Parathyroid adenoma (tissue), 2 donors: ENCODE measurements around the gene ITCH.
"Not testable (repeated sequence)": the region's sequence is repeated elsewhere in the genome, so short reads cannot be mapped to it uniquely, and the experiment has no call there.

Experiments
- H2AFZ ChIP-seq: fragments of 300-600 bp; sonication (generic); one replicate; pipeline ENCODE4 v1.7.0; 2017; ENCODE audit warnings: antibody characterized with exemption, mild to moderate bottlenecking
- H3K27ac ChIP-seq: fragments of 300-600 bp; sonication (generic); one replicate; pipeline ENCODE4 v1.7.0; 2017
- H3K27me3 ChIP-seq: fragments of 300-600 bp; sonication (generic); one replicate; pipeline ENCODE4 v1.7.0; 2017; ENCODE audit warnings: low read length; ENCODE audit not compliant: control insufficient read depth, insufficient read depth
- H3K36me3 ChIP-seq: fragments of 300-600 bp; sonication (generic); one replicate; pipeline ENCODE4 v1.7.0; 2017; ENCODE audit warnings: low read length; ENCODE audit not compliant: control insufficient read depth, insufficient read depth
- H3K4me1 ChIP-seq: fragments of 300-600 bp; sonication (generic); one replicate; pipeline ENCODE4 v1.7.0; 2017; ENCODE audit warnings: control low read depth
- H3K4me2 ChIP-seq: fragments of 300-600 bp; sonication (generic); one replicate; pipeline ENCODE4 v1.7.0; 2017; ENCODE audit warnings: low read length
- H3K4me3 ChIP-seq: fragments of 300-600 bp; sonication (generic); one replicate; pipeline ENCODE4 v1.7.0; 2017; ENCODE audit warnings: low read depth, low read length
- H3K79me2 ChIP-seq: fragments of 300-600 bp; sonication (generic); one replicate; pipeline ENCODE4 v1.7.0; 2017; ENCODE audit warnings: control low read depth
- H3K9ac ChIP-seq: fragments of 300-600 bp; sonication (generic); one replicate; pipeline ENCODE4 v1.7.0; 2017; ENCODE audit warnings: mild to moderate bottlenecking
- H3K9me3 ChIP-seq: fragments of 300-600 bp; sonication (generic); one replicate; pipeline ENCODE4 v1.7.0; 2017; ENCODE audit warnings: low read length; ENCODE audit not compliant: control insufficient read depth
- TF ChIP-seq, protein P1 (sequence below): fragments of 300-600 bp; sonication (generic); IDR thresholded peaks from one replicate; pipeline ENCODE4 v1.7.0; 2017; ENCODE audit warnings: antibody characterized with exemption, mild to moderate bottlenecking
- donor health status: primary hyperparathyroidism.

Gene ITCH

GRCh38 chr20:34355427-34355826 lies 7.6 kb upstream of the ITCH start:
- Histone ChIP-seq H3K4me1 (no peaks in the 10 kb centered on the region), H3K4me2 (no peak overlapping the region), H3K79me2 (no peaks in the 10 kb centered on the region), H3K27me3 (no peaks in the 10 kb centered on the region), H3K9me3 (no peaks in the 10 kb centered on the region), H3K27ac (no peak overlapping the region), H3K36me3 (no peaks in the 10 kb centered on the region), H3K9ac (no peak overlapping the region), H2AFZ (peak overlapping the region; percentile 17), H3K4me3 (no peak overlapping the region)
- TF ChIP-seq, protein P1, sequence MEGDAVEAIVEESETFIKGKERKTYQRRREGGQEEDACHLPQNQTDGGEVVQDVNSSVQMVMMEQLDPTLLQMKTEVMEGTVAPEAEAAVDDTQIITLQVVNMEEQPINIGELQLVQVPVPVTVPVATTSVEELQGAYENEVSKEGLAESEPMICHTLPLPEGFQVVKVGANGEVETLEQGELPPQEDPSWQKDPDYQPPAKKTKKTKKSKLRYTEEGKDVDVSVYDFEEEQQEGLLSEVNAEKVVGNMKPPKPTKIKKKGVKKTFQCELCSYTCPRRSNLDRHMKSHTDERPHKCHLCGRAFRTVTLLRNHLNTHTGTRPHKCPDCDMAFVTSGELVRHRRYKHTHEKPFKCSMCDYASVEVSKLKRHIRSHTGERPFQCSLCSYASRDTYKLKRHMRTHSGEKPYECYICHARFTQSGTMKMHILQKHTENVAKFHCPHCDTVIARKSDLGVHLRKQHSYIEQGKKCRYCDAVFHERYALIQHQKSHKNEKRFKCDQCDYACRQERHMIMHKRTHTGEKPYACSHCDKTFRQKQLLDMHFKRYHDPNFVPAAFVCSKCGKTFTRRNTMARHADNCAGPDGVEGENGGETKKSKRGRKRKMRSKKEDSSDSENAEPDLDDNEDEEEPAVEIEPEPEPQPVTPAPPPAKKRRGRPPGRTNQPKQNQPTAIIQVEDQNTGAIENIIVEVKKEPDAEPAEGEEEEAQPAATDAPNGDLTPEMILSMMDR, result no peak

DNA sequence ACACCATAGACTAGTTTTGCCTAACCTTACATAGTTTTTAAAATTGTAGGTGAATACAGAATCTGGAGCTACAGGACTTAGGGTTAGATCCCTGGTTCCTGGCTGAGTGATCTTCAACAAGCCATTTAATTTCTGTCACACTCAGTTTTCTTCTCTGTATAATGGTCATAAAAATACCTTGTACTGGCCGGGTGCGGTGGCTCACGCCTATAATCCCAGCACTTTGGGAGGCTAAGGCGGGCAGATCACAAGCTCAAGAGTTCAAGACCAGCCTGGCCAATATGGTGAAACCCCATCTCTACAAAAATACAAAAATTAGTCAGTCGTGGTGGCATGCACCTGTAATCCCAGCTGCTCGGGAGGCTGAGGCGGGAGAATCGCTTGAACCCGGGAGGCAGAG lies 3.3 kb upstream of the ITCH start:
- H3K4me3 ChIP-seq, H2AFZ ChIP-seq, H3K9me3 ChIP-seq, H3K36me3 ChIP-seq, H3K27ac ChIP-seq, H3K4me1 ChIP-seq, H3K27me3 ChIP-seq, H3K9ac ChIP-seq, H3K4me2 ChIP-seq: not testable (repeated sequence)
- H3K79me2 ChIP-seq, result peaks cover 11% of the 10 kb centered on the region

DNA sequence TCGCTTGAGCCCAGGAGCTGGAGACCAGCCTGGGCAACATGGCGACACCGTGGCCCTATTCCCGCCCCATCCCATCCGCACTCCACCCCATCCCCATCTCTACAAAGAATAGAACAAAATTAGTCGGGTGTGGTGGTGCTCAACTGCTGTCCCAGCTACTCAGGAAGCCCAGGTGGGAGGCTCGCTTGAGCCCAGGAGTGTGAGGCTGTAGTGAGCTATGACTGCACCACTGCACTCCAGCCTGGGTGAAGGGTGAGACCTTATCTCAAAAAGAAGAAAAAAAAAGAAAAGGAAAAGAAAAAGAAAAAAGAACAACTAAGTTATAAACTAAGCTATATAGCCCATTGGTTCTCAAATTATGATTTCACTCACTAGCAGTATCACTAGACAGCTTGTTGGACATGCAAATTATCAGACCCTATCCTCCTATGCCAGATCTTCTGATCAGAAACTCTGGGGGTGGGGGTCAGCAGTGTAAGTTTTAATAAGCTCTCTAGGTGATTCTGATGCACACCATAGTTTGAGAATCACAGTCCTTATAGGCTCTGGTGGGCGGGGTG lies 491 bp upstream of the ITCH start:
- H3K4me3 ChIP-seq, result peak overlapping the region; percentile 94
- H3K4me2 ChIP-seq, result peak overlapping the region; percentile 64
- H3K27ac ChIP-seq, result no peak overlapping the region

GRCh38 chr20:34363465-34364222 lies 571 bp downstream of the ITCH start:
- Histone ChIP-seq H3K4me1 (peaks cover 11% of the 10 kb centered on the region), H3K27ac (peak overlapping the region; percentile 79)

More for the DNA sequence above, 491 bp upstream of the ITCH start:
- TF ChIP-seq, protein P1, result no peak
- no peak overlapping the region for H3K9ac ChIP-seq
- peak overlapping the region; percentile 99 for H2AFZ ChIP-seq
- H3K36me3 ChIP-seq, result no peaks in the 10 kb centered on the region
- peaks cover 9% of the 10 kb centered on the region for H3K4me1 ChIP-seq
- no peaks in the 10 kb centered on the region for H3K9me3 ChIP-seq
- H3K79me2 ChIP-seq, result peaks cover 26% of the 10 kb centered on the region
- no peaks in the 10 kb centered on the region for H3K27me3 ChIP-seq

DNA sequence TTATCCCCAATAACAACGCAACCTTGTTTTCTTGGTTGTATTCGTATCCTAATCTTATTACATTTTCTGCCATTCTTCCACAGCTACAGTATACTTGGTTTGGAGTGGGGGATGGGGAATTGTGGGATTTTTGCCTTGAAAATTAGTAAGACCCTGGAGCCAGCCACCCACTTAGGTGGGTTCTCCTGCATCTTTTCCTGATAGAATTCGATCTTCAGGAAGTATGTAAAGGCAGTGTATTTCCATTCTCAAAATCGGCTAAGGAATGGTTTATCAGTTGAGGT lies 1.1 kb downstream of the ITCH start:
- Histone ChIP-seq H3K4me1 (peaks cover 12% of the 10 kb centered on the region), H3K79me2 (peaks cover 34% of the 10 kb centered on the region), H3K4me2 (peak overlapping the region; percentile 85), H3K9ac (no peak overlapping the region), H3K27me3 (no peaks in the 10 kb centered on the region), H3K36me3 (no peaks in the 10 kb centered on the region), H3K27ac (peak overlapping the region; percentile 30), H3K9me3 (no peaks in the 10 kb centered on the region), H2AFZ (peak overlapping the region; percentile 99), H3K4me3 (peak overlapping the region; percentile 94)
- TF ChIP-seq, protein P1, result no peak

More at GRCh38 chr20:34363465-34364222, 571 bp downstream of the ITCH start:
- peaks cover 28% of the 10 kb centered on the region for H3K79me2 ChIP-seq
- H3K4me3 ChIP-seq, result peak overlapping the region; percentile 94
- no peaks in the 10 kb centered on the region for H3K9me3 ChIP-seq
- peak overlapping the region; percentile 49 for H3K9ac ChIP-seq
- TF ChIP-seq, protein P1, result no peak
- H3K36me3 ChIP-seq, result no peaks in the 10 kb centered on the region
- peak overlapping the region; percentile 99 for H2AFZ ChIP-seq
- H3K27me3 ChIP-seq, result no peaks in the 10 kb centered on the region
- peak overlapping the region; percentile 85 for H3K4me2 ChIP-seq
